ENCODE measurements around the gene ADGRG4.

Gene ADGRG4

DNA sequence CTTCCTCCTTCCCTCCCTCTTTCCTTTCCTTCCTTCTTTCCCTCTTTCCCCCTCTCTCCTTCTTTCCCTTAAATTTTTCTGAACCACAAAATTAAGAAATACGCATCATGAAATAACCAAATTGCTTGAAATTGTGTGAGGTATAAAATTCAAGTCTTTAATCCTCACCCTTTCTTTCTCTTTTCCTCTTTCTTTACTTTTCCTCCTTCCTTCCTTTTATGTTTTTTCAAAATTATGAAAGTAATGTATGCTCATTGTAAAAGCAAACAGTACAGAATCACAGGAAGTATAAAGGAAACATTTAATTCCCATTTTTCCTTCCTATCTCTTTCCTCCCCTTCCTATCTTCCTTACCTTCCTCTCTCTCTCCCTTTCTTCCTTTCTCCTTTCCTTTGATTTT is 5.4 kb downstream of the ADGRG4 start:
- no peak for DNase-seq

GRCh38 chrX:136307471-136307870 is 6.7 kb downstream of the ADGRG4 start:
- DNase-seq = no peak

- DNase-seq = no peak
Observed at GRCh38 chrX:136310411-136310810, 9.6 kb downstream of the ADGRG4 start.

GRCh38 chrX:136318156-136318555 is 17.4 kb downstream of the ADGRG4 start:
- DNase-seq = no peak

GRCh38 chrX:136318895-136319597 is 18.3 kb downstream of the ADGRG4 start:
- DNase-seq = no peak

- no peak for DNase-seq
Observed at GRCh38 chrX:136319600-136319999, 18.8 kb downstream of the ADGRG4 start.

DNA sequence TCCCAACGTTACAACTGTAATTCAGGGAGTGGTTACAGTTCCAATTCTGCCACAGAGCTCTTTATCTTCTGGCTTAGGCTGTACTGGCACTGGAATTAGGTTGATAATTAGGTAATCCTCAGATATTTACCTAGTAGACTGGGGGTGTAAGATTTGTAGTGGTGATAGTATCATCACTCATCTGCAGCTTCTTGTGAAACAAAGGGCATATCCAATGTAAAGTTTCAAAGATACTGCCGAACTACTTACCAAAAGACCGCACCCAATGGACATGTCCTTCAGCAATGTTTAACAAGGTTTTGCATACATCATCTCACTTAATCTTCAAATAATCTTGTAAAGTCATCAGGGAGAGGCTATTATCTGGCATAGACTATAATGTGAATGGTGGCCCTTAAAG is 20.8 kb downstream of the ADGRG4 start:
- DNase-seq = no peak

DNA sequence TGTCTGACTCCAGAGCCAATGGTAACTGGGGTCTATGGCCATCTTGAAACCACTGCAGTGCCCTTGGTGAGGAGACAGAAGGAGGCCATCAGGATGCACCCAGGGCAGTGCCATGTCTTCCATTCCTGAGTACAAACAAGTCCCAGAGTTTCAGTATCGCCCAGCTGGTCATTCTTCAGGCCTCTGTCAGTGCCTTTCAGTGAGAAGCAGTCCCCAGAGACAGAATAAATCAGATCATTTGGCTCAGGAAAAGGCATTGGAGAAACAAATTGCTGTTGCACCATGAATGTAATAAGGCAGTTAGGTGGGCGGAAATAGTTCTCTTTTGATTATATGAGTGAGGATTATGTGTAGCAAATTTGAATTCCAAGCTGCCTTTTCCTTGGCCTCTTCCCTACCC is 21.3 kb downstream of the ADGRG4 start:
- no peak for DNase-seq

DNA sequence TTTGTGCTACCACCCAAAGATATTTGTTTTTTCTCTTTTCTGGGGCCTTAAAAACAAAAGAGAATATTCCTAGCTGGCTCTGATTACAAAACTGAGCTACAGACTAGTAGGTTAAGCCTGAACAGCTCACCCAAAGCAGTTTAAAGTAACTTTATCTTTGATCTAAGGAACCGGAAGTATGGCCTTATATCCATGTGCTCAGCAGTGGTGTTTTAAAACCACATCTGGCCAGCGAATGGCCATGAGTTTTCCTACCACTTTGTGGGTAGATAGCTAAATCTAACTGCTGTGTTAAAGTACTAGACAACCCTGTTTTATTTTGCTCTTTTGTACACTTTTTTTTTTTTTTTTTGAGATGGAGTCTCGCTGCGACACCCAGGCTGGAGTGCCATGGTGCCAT is 24.6 kb downstream of the ADGRG4 start:
- DNase-seq = no peak

- no peak for DNase-seq
Observed at GRCh38 chrX:136328933-136329332, 28.2 kb downstream of the ADGRG4 start.

DNA sequence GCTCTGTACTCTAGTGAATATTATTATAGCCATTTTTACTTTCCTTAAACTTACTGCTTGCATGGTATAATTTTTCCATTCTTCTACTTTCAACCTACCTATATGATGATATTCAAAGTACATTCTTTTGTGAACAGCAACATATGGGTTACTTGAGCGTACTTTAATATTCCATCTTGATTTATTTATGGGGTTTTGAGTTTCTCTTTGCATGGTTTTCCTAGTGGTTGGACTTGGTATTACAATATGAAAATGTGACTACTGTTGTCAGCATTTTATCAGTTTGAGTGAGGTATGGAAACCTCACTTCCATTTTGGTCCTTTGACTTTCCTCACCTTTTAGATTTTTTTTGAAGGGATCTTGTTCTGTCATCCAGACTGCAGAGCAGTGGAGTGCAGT is 35.9 kb downstream of the ADGRG4 start:
- no peak for DNase-seq

DNA sequence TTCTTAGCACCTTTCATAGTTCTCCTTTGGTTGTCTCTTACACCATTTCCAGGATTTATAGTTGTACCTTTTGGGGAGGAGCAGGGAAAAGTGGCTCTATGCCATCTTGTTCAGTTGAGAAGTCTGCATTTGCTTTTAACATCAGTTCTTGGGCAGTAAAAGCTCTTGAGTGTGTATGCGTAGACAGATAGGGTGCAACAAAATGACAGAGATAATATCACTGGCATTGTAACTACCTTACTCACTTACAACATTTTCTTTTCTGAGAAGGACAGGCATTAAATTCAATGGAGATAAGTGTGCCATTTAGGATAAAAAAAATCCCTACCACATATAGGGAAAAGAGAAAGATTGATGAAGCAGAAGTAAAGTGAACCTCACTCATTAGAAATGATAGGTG is 38.9 kb downstream of the ADGRG4 start:
- no peak for DNase-seq

GRCh38 chrX:136344320-136344719 is 43.6 kb downstream of the ADGRG4 start:
- no peak for DNase-seq

GRCh38 chrX:136346506-136346905 is 45.7 kb downstream of the ADGRG4 start:
- DNase-seq = no peak

GRCh38 chrX:136347706-136348105 is 46.9 kb downstream of the ADGRG4 start:
- no peak for DNase-seq

DNA sequence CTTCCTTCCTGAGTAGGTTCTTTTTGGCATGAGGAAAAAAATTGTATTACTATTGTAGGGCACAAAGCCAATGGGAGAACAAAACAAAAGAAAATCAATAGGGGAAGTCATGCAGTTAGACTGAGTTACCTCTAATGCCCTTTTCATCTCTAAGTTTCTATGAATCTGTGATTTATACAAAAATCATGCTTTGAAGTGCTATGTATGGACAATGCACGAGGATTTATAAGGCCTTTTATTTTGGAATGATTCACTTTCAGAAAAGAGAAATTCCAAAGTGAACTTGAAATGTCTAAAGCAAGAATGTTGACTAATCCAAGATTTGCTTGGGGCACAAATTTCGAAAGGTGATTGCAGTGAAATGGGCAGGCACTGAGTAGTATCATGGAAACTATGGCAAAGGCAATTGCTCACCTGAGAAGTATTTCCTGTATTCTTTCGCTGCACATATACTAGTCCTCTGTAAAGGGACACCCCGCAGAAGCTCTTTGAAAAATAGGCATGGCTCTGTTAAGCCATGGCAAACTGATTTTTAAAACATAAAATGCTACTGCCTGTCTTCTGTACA is 52.8 kb downstream of the ADGRG4 start:
- no peak for DNase-seq

DNA sequence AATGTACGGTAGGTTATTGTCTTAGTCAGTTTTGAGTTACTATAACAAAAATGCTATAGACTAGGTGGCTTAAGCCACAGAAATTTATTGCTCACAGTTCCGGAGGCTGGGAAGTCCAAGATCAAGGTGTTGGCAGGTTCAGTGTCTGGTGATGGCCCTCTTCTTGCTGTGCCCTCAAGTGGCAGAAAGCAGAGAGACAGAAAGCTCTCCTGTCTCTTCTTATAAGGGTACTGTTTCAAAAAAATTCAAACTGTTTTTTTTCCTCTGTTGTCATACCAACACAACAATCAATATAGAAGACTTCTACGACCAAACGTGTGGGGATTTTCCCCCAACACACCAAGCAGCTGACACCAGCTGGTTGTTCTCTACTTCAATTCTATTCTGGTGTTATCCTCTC is 53.4 kb downstream of the ADGRG4 start:
- DNase-seq = no peak

- no peak for DNase-seq
Observed at GRCh38 chrX:136369377-136369776, 68.6 kb downstream of the ADGRG4 start.

GRCh38 chrX:136376713-136377112 is 76.0 kb downstream of the ADGRG4 start:
- no peak for DNase-seq

- DNase-seq = no peak
Observed at GRCh38 chrX:136380010-136380769, 79.4 kb downstream of the ADGRG4 start.

- no peak for DNase-seq
Observed at GRCh38 chrX:136386173-136386572, 85.4 kb downstream of the ADGRG4 start.

DNA sequence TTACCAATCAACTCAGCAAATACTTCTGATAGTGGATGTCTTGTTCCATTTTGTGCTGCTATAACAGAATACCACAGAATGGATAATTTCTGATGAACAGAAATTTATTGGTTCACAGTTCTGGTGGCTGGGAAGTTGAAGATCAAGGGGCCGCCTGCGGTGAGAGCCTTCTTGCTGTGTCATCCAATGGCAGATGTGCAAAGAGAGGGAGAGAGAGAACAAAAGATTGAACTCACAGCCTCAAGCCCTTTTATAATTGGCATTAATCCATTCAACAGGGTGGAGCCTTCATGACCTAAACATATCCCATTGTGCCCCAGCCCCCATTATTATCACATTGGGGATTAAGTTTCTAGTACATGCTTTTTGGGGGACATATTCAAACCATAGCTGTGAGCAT is 86.1 kb downstream of the ADGRG4 start:
- no peak for DNase-seq

GRCh38 chrX:136387951-136388502 is 87.3 kb downstream of the ADGRG4 start:
- no peak for DNase-seq

GRCh38 chrX:136390921-136391320 is 90.2 kb downstream of the ADGRG4 start:
- DNase-seq = no peak
